Panc1 (cell line): Measurements from ENCODE around the gene CD151. TPM values are rescaled to one million over a fixed set of nuclear protein-coding genes. Genes with fewer than 3 reads are reported as not detected.

ENCODE experiments used
- ATAC-seq: fragments of 200-7000 bp; cut with Tn5 transposase; 2 replicates; pipeline ENCODE4 v1.9.1; 2020; ENCODE audit warnings: mild to moderate bottlenecking, moderate library complexity
- BruUV-seq: library from RNA; stranded (reverse); fragments of 400-500 nt; replicated peaks from 2 replicates; lab custom pipeline; 2021; lab: Mats Ljungman, UMichigan
- CTCF ChIA-PET: fragments of 300-600 bp; sonication (Branson Sonifier 250); formaldehyde crosslinking; loops from one replicate; lab custom pipeline; 2022; ENCODE audit warnings: antibody characterized with exemption; lab: Charles Lee
- POLR2A ChIA-PET: fragments of 300-600 bp; sonication (Branson Sonifier 250); formaldehyde crosslinking; loops from one replicate; lab custom pipeline; 2022; ENCODE audit warnings: antibody characterized with exemption; lab: Charles Lee
- DNase-seq: peaks from one replicate; pipeline ENCODE4 v3.0.0-alpha.2; 2010; ENCODE audit warnings: low read depth, low spot score
- H3K27ac ChIP-seq: 2 replicates; pipeline ENCODE4 v1.5.1; 2011; ENCODE audit warnings: mild to moderate bottlenecking, low read length, inconsistent platforms
- H3K27me3 ChIP-seq: fragments of 200-500 bp; sonication (Bioruptor generic); 2 replicates; pipeline ENCODE4 v1.6.0; 2014; ENCODE audit warnings: low read length, inconsistent platforms; ENCODE audit not compliant: control insufficient read depth, insufficient read depth
- H3K36me3 ChIP-seq: fragments of 200-500 bp; sonication (Bioruptor generic); 2 replicates; pipeline ENCODE4 v1.5.1; 2014; ENCODE audit warnings: inconsistent platforms, mild to moderate bottlenecking, low read length, moderate library complexity; ENCODE audit not compliant: control insufficient read depth, insufficient read depth
- H3K4me1 ChIP-seq: 2 replicates; pipeline ENCODE4 v1.5.1; 2011; ENCODE audit warnings: inconsistent platforms, mild to moderate bottlenecking, low read length, moderate library complexity; ENCODE audit not compliant: control insufficient read depth, insufficient read depth
- H3K4me3 ChIP-seq, 2 experiments: 2 replicates each; pipeline ENCODE4 v1.5.1; 2011 to 2012; ENCODE audit warnings: low read depth in 2 of 2, low read length in 2 of 2, mild to moderate bottlenecking in 2 of 2, inconsistent platforms in 1 of 2, moderate library complexity in 1 of 2
- H3K9me3 ChIP-seq: fragments of 200-500 bp; sonication (Bioruptor generic); 2 replicates; pipeline ENCODE4 v1.5.1; 2014; ENCODE audit warnings: low read depth, mild to moderate bottlenecking, inconsistent platforms, low read length, moderate library complexity; ENCODE audit not compliant: control insufficient read depth, insufficient read depth
- CTCF ChIP-seq: fragments of 450-650 bp; IDR thresholded peaks from 2 replicates; pipeline ENCODE4 v1.5.1; 2017; ENCODE audit warnings: mild to moderate bottlenecking
- POLR2AphosphoS5 ChIP-seq: IDR thresholded peaks from 2 replicates; pipeline ENCODE4 v1.6.1; 2012; ENCODE audit warnings: mild to moderate bottlenecking, low read depth, low read length, moderate library complexity
- REST ChIP-seq, 2 experiments: IDR thresholded peaks; 2 replicates each; pipeline ENCODE4 v1.6.1; 2011 to 2012; ENCODE audit warnings: low read depth in 2 of 2, control low read depth in 1 of 2, low read length in 1 of 2, mild to moderate bottlenecking in 1 of 2, moderate library complexity in 1 of 2; ENCODE audit not compliant: insufficient read depth in 1 of 2
- SIN3A ChIP-seq: IDR thresholded peaks from 2 replicates; pipeline ENCODE4 v1.6.1; 2012; ENCODE audit warnings: low read depth, mild to moderate bottlenecking, low read length, moderate library complexity, borderline replicate concordance; ENCODE audit not compliant: insufficient read depth
- TCF7L2 ChIP-seq: IDR thresholded peaks from 2 replicates; pipeline ENCODE4 v1.6.1; 2011; ENCODE audit warnings: mild to moderate bottlenecking, low read depth, low read length, inconsistent platforms
- in situ Hi-C: cut with HindIII; loops from 2 replicates; pipeline ENCODE4 v1.10.0; 2016; ENCODE audit warnings: low sequenced_read_pairs, low pct_unique_long_range_greater_than_20kb
- intact Hi-C: fragments of 100-400 bp; cut with micrococcal nuclease; formaldehyde crosslinking; loops from one replicate; pipeline ENCODE4 v1.10.0; 2022; ENCODE audit not compliant: unreplicated experiment
- total RNA-seq: library from RNA; stranded (reverse); gene quantifications from one replicate; pipeline ENCODE4 v1.2.1, GENCODE V29; 2021; ENCODE audit not compliant: unreplicated experiment

CD151 gene
- total RNA-seq, 1 experiment from 2014 or later, result 680 TPM

- no peaks in the 10 kb centered on the region for H3K27me3 ChIP-seq
- CTCF ChIA-PET, result no interaction called here
- no peaks in the 10 kb centered on the region for H3K9me3 ChIP-seq
- intact Hi-C loops (no loop called here), in situ Hi-C loops (no loop called here)
- H3K4me1 ChIP-seq, result peaks cover 56% of the 10 kb centered on the region
- peak overlapping the region; percentile 71 to 86 for H3K4me3 ChIP-seq
- DNase-seq, result no peak
- peak overlapping the region; percentile 93 for H3K27ac ChIP-seq
- ATAC-seq, result no peak
- no TSS peak for BruUV-seq
- POLR2A ChIA-PET, result interaction anchor here (0.8 kb wide), 1 partner anchor 27 kb away, joined by 3 read pairs; no protein-coding TSS in a partner anchor
- H3K36me3 ChIP-seq, result no peaks in the 10 kb centered on the region; the same call in none of the 2 replicates
- no peak for TF ChIP-seq CTCF
- TF ChIP-seq TCF7L2, result no peak
- no peak for TF ChIP-seq REST (IDR thresholded peaks at IDR 0.05; ENCODE audit: insufficient read depth in 1 of 2, low read depth in 2 of 2, low read length in 1 of 2)
- TF ChIP-seq POLR2AphosphoS5, result peak; percentile 42; the same call in 1 of the 2 replicates
- TF ChIP-seq SIN3A, result 0 out of 2 replicates have a peak, but pooled peaks have one; percentile 21
These were observed 37.8 kb upstream of the CD151 start for GRCh38 chr11:794766-795633.

- H3K4me1 ChIP-seq, result peaks cover 49% of the 10 kb centered on the region
- CTCF ChIA-PET, result no interaction called here
- POLR2A ChIA-PET, result interaction anchor here (0.8 kb wide), 1 partner anchor 26 kb away, joined by 3 read pairs; no protein-coding TSS in a partner anchor
- in situ Hi-C loops (no loop called here), intact Hi-C loops (no loop called here)
- peak; percentile 66 for TF ChIP-seq POLR2AphosphoS5
- TF ChIP-seq CTCF, result no peak
- no peak for TF ChIP-seq SIN3A
- TF ChIP-seq REST (IDR thresholded peaks at IDR 0.05; ENCODE audit: insufficient read depth in 1 of 2, low read depth in 2 of 2, low read length in 1 of 2), result no peak
- no peak for TF ChIP-seq TCF7L2
- no peaks in the 10 kb centered on the region for H3K9me3 ChIP-seq
- DNase-seq (no peak), ATAC-seq (peak; percentile 33)
- no peaks in the 10 kb centered on the region for H3K27me3 ChIP-seq
- no peaks in the 10 kb centered on the region; the same call in none of the 2 replicates for H3K36me3 ChIP-seq
- peak overlapping the region; percentile 71 to 86 for H3K4me3 ChIP-seq
- BruUV-seq, result no TSS peak
- peak overlapping the region; percentile 93 for H3K27ac ChIP-seq
These were observed 36.9 kb upstream of the CD151 start for GRCh38 chr11:795634-796564.
